Upper lobe of left lung (tissue), 6 donors: ENCODE data around the gene LRRC17. TPM values are rescaled to one million over a fixed set of nuclear protein-coding genes. Genes with fewer than 3 reads are reported as not detected.
"Not testable (repeated sequence)": the region's sequence is repeated elsewhere in the genome, so short reads cannot be mapped to it uniquely, and the experiment has no call there.

Experiments
- ATAC-seq, 2 donors: fragments of 200-7000 bp; cut with Tn5 transposase; one replicate each; pipeline ENCODE4 v1.9.1; 2022; ENCODE audit warnings: mild to moderate bottlenecking in 2 of 2, moderate library complexity in 2 of 2; ENCODE audit not compliant: low FRiP score in 2 of 2
- DNase-seq, 2 donors: peaks; one replicate each; pipeline ENCODE4 v3.0.0-alpha.2; 2019 to 2020
- H3K27ac ChIP-seq, 4 donors: fragments of 200-600 bp; sonication (generic); one replicate each; pipeline ENCODE4 v1.5.1; 2016 to 2019
- H3K27me3 ChIP-seq, 4 donors: fragments of 200-600 bp; sonication (generic); one replicate each; pipeline ENCODE4 v1.5.1; 2017 to 2019
- H3K36me3 ChIP-seq, 4 donors: fragments of 200-600 bp; sonication (generic); one replicate each; pipeline ENCODE4 v1.5.1; 2016 to 2019
- H3K4me1 ChIP-seq, 4 donors: fragments of 200-600 bp; sonication (generic); one replicate each; pipeline ENCODE4 v1.5.1; 2018 to 2019
- H3K4me3 ChIP-seq, 4 donors: fragments of 200-600 bp; sonication (generic); one replicate each; pipeline ENCODE4 v1.5.1; 2017 to 2019; ENCODE audit warnings: mild to moderate bottlenecking in 2 of 4, moderate library complexity in 1 of 4
- H3K9me3 ChIP-seq, 4 donors: fragments of 200-600 bp; sonication (generic); one replicate each; pipeline ENCODE4 v1.5.1; 2018 to 2019
- CTCF ChIP-seq, 6 experiments: fragments of 450-650 bp in 4 of 6; fragments of 200-600 bp in 2 of 6; sonication (generic) in 2 of 6; IDR thresholded peaks; one replicate each; pipeline ENCODE4 v1.5.1; 2016 to 2019; ENCODE audit warnings: antibody characterized with exemption in 6 of 6
- EP300 ChIP-seq, 4 donors: sonication (generic); formaldehyde crosslinking; IDR thresholded peaks; one replicate each; pipeline ENCODE4 v1.5.1; 2017; ENCODE audit warnings: antibody characterized with exemption in 4 of 4, control low read depth in 2 of 4
- POLR2A ChIP-seq, 4 donors: fragments of 450-650 bp; IDR thresholded peaks; one replicate each; pipeline ENCODE4 v1.5.1; 2016 to 2017; ENCODE audit warnings: antibody characterized with exemption in 4 of 4, mild to moderate bottlenecking in 2 of 4
- POLR2AphosphoS5 ChIP-seq, 2 donors: sonication (generic); formaldehyde crosslinking; IDR thresholded peaks; one replicate each; pipeline ENCODE4 v1.5.1; 2017; ENCODE audit warnings: antibody characterized with exemption in 2 of 2
- WGBS, 2 donors: methylation state at CpG; one replicate each; pipeline ENCODE4 v1.1.5; 2017 to 2018; 5-methylcytosine and 5-hydroxymethylcytosine counted together
- total RNA-seq, 6 donors: library from RNA; depleted of rRNA in 4 of 6; stranded (reverse); fragments of >200 nt in 4 of 6; gene quantifications; one replicate each; pipeline versions ENCODE4 v1.1.0 to v1.2.1, GENCODE V29; 2016 to 2021
- donor health status: DM: no; HTN: no; CAD: no; lungs with moderate emphysema.
- donor health status: DM: no; HTN: yes; CAD: no; lungs with severe emphysema.

Gene LRRC17
- total RNA-seq, 6 donors from 2014 or later, result 0.46 to 4.7 (median 3.4) TPM; not detected in 1

GRCh38 chr7:102896585-102896984 lies 16.2 kb upstream of the LRRC17 start:
- no peaks in the 10 kb centered on the region for H3K9me3 ChIP-seq
- TF ChIP-seq EP300 (IDR thresholded peaks at IDR 0.05) (no peak), POLR2AphosphoS5 (IDR thresholded peaks at IDR 0.05) (no peak), POLR2A (IDR thresholded peaks at IDR 0.05) (no peak), CTCF (IDR thresholded peaks at IDR 0.05) (no peak)
- no peak overlapping the region for H3K27ac ChIP-seq
- H3K27me3 ChIP-seq, result no peaks in the 10 kb centered on the region
- no peak for DNase-seq
- no peaks in the 10 kb centered on the region for H3K36me3 ChIP-seq
- H3K4me3 ChIP-seq, result no peak overlapping the region
- peaks cover 4 to 12% (median 5%) of the 10 kb centered on the region in 4 donors for H3K4me1 ChIP-seq
- ATAC-seq, result no peak

- Histone ChIP-seq H3K4me3 (no peak overlapping the region), H3K27ac (no peak overlapping the region), H3K4me1 (peaks cover 2 to 12% (median 5%) of the 10 kb centered on the region in 4 donors), H3K27me3 (no peaks in the 10 kb centered on the region), H3K36me3 (no peaks in the 10 kb centered on the region), H3K9me3 (no peaks in the 10 kb centered on the region)
- no peak for ATAC-seq
- no peak for DNase-seq
- WGBS, 2 donors, result 19 to 35% methylated on average over 2 of the region's 2 CpGs
- TF ChIP-seq CTCF (IDR thresholded peaks at IDR 0.05), result no peak
- TF ChIP-seq POLR2AphosphoS5 (IDR thresholded peaks at IDR 0.05), result no peak
- TF ChIP-seq EP300 (IDR thresholded peaks at IDR 0.05), result no peak
- no peak for TF ChIP-seq POLR2A (IDR thresholded peaks at IDR 0.05)
Measured at GRCh38 chr7:102897211-102897631, 15.6 kb upstream of the LRRC17 start.

- TF ChIP-seq POLR2A (IDR thresholded peaks at IDR 0.05) (no peak), POLR2AphosphoS5 (IDR thresholded peaks at IDR 0.05) (no peak), EP300 (IDR thresholded peaks at IDR 0.05) (no peak), CTCF (IDR thresholded peaks at IDR 0.05) (no peak)
- ATAC-seq, result peak in 1 of 2 donors; percentile 34
- H3K27me3 ChIP-seq, result no peaks in the 10 kb centered on the region
- WGBS, 2 donors, result 66 to 75% methylated on average over 5 of the region's 5 CpGs
- no peak overlapping the region for H3K4me3 ChIP-seq
- H3K36me3 ChIP-seq, result no peaks in the 10 kb centered on the region
- peaks cover 0 to 12% (median 2%) of the 10 kb centered on the region in 4 donors for H3K4me1 ChIP-seq
- DNase-seq, result peak in 1 of 2 donors; percentile 34
- no peak overlapping the region for H3K27ac ChIP-seq
- H3K9me3 ChIP-seq, result no peaks in the 10 kb centered on the region
Measured at GRCh38 chr7:102897856-102898531, 14.8 kb upstream of the LRRC17 start.

GRCh38 chr7:102898532-102898859 lies 14.3 kb upstream of the LRRC17 start:
- TF ChIP-seq POLR2AphosphoS5 (IDR thresholded peaks at IDR 0.05) (no peak), POLR2A (IDR thresholded peaks at IDR 0.05) (no peak), EP300 (IDR thresholded peaks at IDR 0.05) (no peak), CTCF (IDR thresholded peaks at IDR 0.05) (no peak)
- H3K36me3 ChIP-seq, result no peaks in the 10 kb centered on the region
- no peak overlapping the region for H3K4me3 ChIP-seq
- DNase-seq, result no peak
- H3K9me3 ChIP-seq, result no peaks in the 10 kb centered on the region
- H3K27ac ChIP-seq, result no peak overlapping the region
- H3K4me1 ChIP-seq, result peaks cover 0 to 12% (median 2%) of the 10 kb centered on the region in 4 donors
- H3K27me3 ChIP-seq, result no peaks in the 10 kb centered on the region
- peak in 1 of 2 donors; percentile 23 for ATAC-seq
- WGBS, 2 donors, result 59 to 76% methylated on average over 5 of the region's 5 CpGs

GRCh38 chr7:102902052-102902451 lies 10.7 kb upstream of the LRRC17 start:
- H3K27ac ChIP-seq, H3K9me3 ChIP-seq, H3K36me3 ChIP-seq, H3K4me3 ChIP-seq, ATAC-seq, DNase-seq, H3K27me3 ChIP-seq: not testable (repeated sequence)
- WGBS, 2 donors, result 82 to 92% methylated on average over 2 of the region's 2 CpGs
- H3K4me1 ChIP-seq, result peaks cover 0 to 10% (median 2%) of the 10 kb centered on the region in 4 donors

GRCh38 chr7:102903576-102903975 lies 9.2 kb upstream of the LRRC17 start:
- H3K36me3 ChIP-seq, DNase-seq, H3K4me1 ChIP-seq, H3K9me3 ChIP-seq, H3K4me3 ChIP-seq, H3K27me3 ChIP-seq, H3K27ac ChIP-seq, ATAC-seq: not testable (repeated sequence)
- 91 to 94% methylated on average over 1 of the region's 1 CpG for WGBS, 2 donors
